GM12891 (cell line): ENCODE measurements around the gene SMAGP.

Experiments
- PAX5 ChIP-seq: IDR thresholded peaks from 2 replicates; pipeline ENCODE4 v1.6.1; 2011; ENCODE audit warnings: low read length, moderate library complexity, mild to moderate bottlenecking; ENCODE audit not compliant: insufficient read depth, severe bottlenecking
- POLR2A ChIP-seq: IDR thresholded peaks from 2 replicates; pipeline ENCODE4 v1.6.1; 2011; ENCODE audit warnings: low read depth, low read length, control low read depth
- POLR2AphosphoS5 ChIP-seq: IDR thresholded peaks from 2 replicates; pipeline ENCODE4 v1.6.1; 2011; ENCODE audit warnings: low read depth, low read length, control low read depth
- SPI1 ChIP-seq: IDR thresholded peaks from 2 replicates; pipeline ENCODE4 v1.6.1; 2011; ENCODE audit warnings: low read depth, low read length, control low read depth
- TAF1 ChIP-seq: IDR thresholded peaks from 2 replicates; pipeline ENCODE4 v1.6.1; 2011; ENCODE audit warnings: low read depth, low read length, control low read depth

- no peak for TF ChIP-seq POLR2AphosphoS5
- TF ChIP-seq PAX5: no peak
- no peak for TF ChIP-seq TAF1
- no peak for TF ChIP-seq SPI1
- TF ChIP-seq POLR2A: no peak
These were observed 15.7 kb downstream of the SMAGP start for GRCh38 chr12:51254536-51254935.
